CD14-positive monocyte (primary cell): ENCODE results near the gene HPGDS. TPM values are rescaled to one million over a fixed set of nuclear protein-coding genes. Genes with fewer than 3 reads are reported as not detected.

Experiments used
- DNase-seq, 3 donors: peaks; one replicate each; pipeline ENCODE4 v3.0.0-alpha.2; 2011 to 2022
- H2AFZ ChIP-seq: 2 replicates; pipeline ENCODE4 v1.6.0; 2012; ENCODE audit warnings: mild to moderate bottlenecking, low read depth, low read length, inconsistent platforms; ENCODE audit not compliant: insufficient read depth, poor library complexity, severe bottlenecking
- H3K27ac ChIP-seq, 2 donors: 1 replicate in 1 of 2; 2 replicates in 1 of 2; pipeline ENCODE4 v1.5.1; 2012 to 2013; ENCODE audit warnings: low read length in 2 of 2, control low read depth in 1 of 2, inconsistent platforms in 1 of 2, low read depth in 1 of 2, mild to moderate bottlenecking in 1 of 2
- H3K27me3 ChIP-seq, 2 donors: one replicate each; pipeline versions ENCODE4 v1.6.0 to v1.6.1; 2011 to 2013; ENCODE audit warnings: low read length in 2 of 2; ENCODE audit not compliant: control insufficient read depth in 2 of 2, insufficient read depth in 2 of 2
- H3K36me3 ChIP-seq, 2 donors: replicated peaks in 1 of 2; 1 replicate in 1 of 2; 2 replicates in 1 of 2; pipeline versions ENCODE4 v1.5.1 to v1.6.1; 2012 to 2013; ENCODE audit warnings: low read length in 2 of 2, control low read depth in 1 of 2, inconsistent platforms in 1 of 2, mild to moderate bottlenecking in 1 of 2; ENCODE audit not compliant: insufficient read depth in 2 of 2, control insufficient read depth in 1 of 2
- H3K4me1 ChIP-seq, 2 donors: 1 replicate in 1 of 2; 2 replicates in 1 of 2; pipeline versions ENCODE4 v1.5.1 to v1.6.1; 2012 to 2013; ENCODE audit warnings: low read length in 2 of 2, control low read depth in 1 of 2, inconsistent platforms in 1 of 2, mild to moderate bottlenecking in 1 of 2, moderate library complexity in 1 of 2; ENCODE audit not compliant: insufficient read depth in 2 of 2, control insufficient read depth in 1 of 2
- H3K4me2 ChIP-seq: replicated peaks from 2 replicates; pipeline ENCODE3; 2012; ENCODE audit warnings: low read length, moderate library complexity, mild to moderate bottlenecking; ENCODE audit not compliant: poor library complexity, severe bottlenecking; ENCODE audit errors: extremely low read depth
- H3K4me3 ChIP-seq, 3 experiments: fragments of 200-600 bp in 1 of 3; sonication (generic) in 1 of 3; replicated peaks in 1 of 3; 1 replicate in 2 of 3; 2 replicates in 1 of 3; pipeline ENCODE4 v1.5.1; 2011 to 2013; ENCODE audit warnings: low read length in 3 of 3, mild to moderate bottlenecking in 3 of 3, control low read depth in 2 of 3, low read depth in 2 of 3, inconsistent platforms in 1 of 3, moderate library complexity in 1 of 3
- H3K79me2 ChIP-seq: 2 replicates; pipeline ENCODE4 v1.6.0; 2012; ENCODE audit warnings: mild to moderate bottlenecking, control low read depth, inconsistent platforms, low read length, moderate library complexity; ENCODE audit not compliant: insufficient read depth
- H3K9ac ChIP-seq: 2 replicates; pipeline ENCODE4 v1.6.0; 2017; ENCODE audit warnings: low read length, mild to moderate bottlenecking; ENCODE audit not compliant: insufficient read depth, poor library complexity, severe bottlenecking
- H3K9me3 ChIP-seq, 2 donors: replicated peaks in 1 of 2; 1 replicate in 1 of 2; 2 replicates in 1 of 2; pipeline versions ENCODE4 v1.5.1 to v1.6.1; 2012 to 2013; ENCODE audit warnings: low read length in 2 of 2, control low read depth in 1 of 2; ENCODE audit not compliant: control insufficient read depth in 1 of 2, insufficient read depth in 1 of 2
- H4K20me1 ChIP-seq: 2 replicates; pipeline ENCODE4 v1.6.0; 2012; ENCODE audit warnings: mild to moderate bottlenecking, low read length, control low read depth, moderate library complexity; ENCODE audit not compliant: insufficient read depth
- H3K27ac Mint-ChIP-seq, 7 donors: one replicate each; pipeline ENCODE4 v1.8.0; 2020; ENCODE audit warnings: mild to moderate bottlenecking in 7 of 7, mixed read lengths in 7 of 7, moderate library complexity in 6 of 7, inconsistent platforms in 2 of 7
- H3K27me3 Mint-ChIP-seq, 3 donors: one replicate each; pipeline ENCODE4 v1.8.0; 2021 to 2022; ENCODE audit warnings: low read depth in 3 of 3, mild to moderate bottlenecking in 3 of 3, mixed read lengths in 3 of 3, moderate library complexity in 3 of 3, inconsistent platforms in 1 of 3
- H3K36me3 Mint-ChIP-seq, 2 donors: one replicate each; pipeline ENCODE4 v1.8.0; 2020; ENCODE audit warnings: mixed read lengths in 2 of 2, inconsistent platforms in 1 of 2, mild to moderate bottlenecking in 1 of 2
- H3K4me1 Mint-ChIP-seq: one replicate; pipeline ENCODE4 v1.8.0; 2020; ENCODE audit warnings: mild to moderate bottlenecking, mixed read lengths
- H3K4me3 Mint-ChIP-seq, 2 donors: one replicate each; pipeline ENCODE4 v1.8.0; 2020; ENCODE audit warnings: mild to moderate bottlenecking in 2 of 2, mixed read lengths in 2 of 2, moderate library complexity in 1 of 2
- H3K9me3 Mint-ChIP-seq, 7 donors: one replicate each; pipeline ENCODE4 v1.8.0; 2020 to 2022; ENCODE audit warnings: mixed read lengths in 7 of 7, mild to moderate bottlenecking in 6 of 7, moderate library complexity in 6 of 7, inconsistent platforms in 2 of 7
- CTCF ChIP-seq: fragments of 200-600 bp; IDR thresholded peaks from one replicate; pipeline ENCODE4 v1.8.0; 2022; ENCODE audit warnings: antibody characterized with exemption, mild to moderate bottlenecking
- WGBS: methylation state at CpG from one replicate; pipeline ENCODE4 v1.1.5; 2013; ENCODE audit warnings: missing lambda C conversion rate; ENCODE audit not compliant: insufficient coverage; 5-methylcytosine and 5-hydroxymethylcytosine counted together
- intact Hi-C, 2 donors: fragments of 100-400 bp; cut with micrococcal nuclease; formaldehyde crosslinking; loops; one replicate each; pipeline versions ENCODE4 v1.15.0 to v1.15.1; 2023
- polyA plus RNA-seq, 3 donors: library from polyadenylated mRNA; depleted of rRNA in 1 of 3; unstranded in 2 of 3; stranded (reverse) in 1 of 3; fragments of 300-500 nt in 2 of 3; fragments of >200 nt in 1 of 3; fragmentation: Illumina TruSeq in 2 of 3; gene quantifications; 1 replicate in 2 of 3; 2 replicates in 1 of 3; pipeline ENCODE4 v1.2.3, GENCODE V29; 2012 to 2021

Gene HPGDS
- polyA plus RNA-seq, 3 donors, result 0.05 to 0.30 TPM; not detected in 1

GRCh38 chr4:94344457-94344856, 1.8 kb upstream of the HPGDS start:
- Histone ChIP-seq H3K79me2 (no peaks in the 10 kb centered on the region), H4K20me1 (no peaks in the 10 kb centered on the region), H3K27ac (no peak overlapping the region), H3K4me1 (peaks cover 41 to 43% of the 10 kb centered on the region in 2 donors), H2AFZ (no peak overlapping the region), H3K9ac (no peak overlapping the region), H3K36me3 (no peaks in the 10 kb centered on the region), H3K4me2 (no peak overlapping the region), H3K27me3 (no peaks in the 10 kb centered on the region), H3K4me3 (no peak overlapping the region), H3K9me3 (peaks cover 0 to 3% of the 10 kb centered on the region in 2 donors)
- Mint-ChIP-seq H3K27me3 (peaks cover 0 to 2% (median 2%) of the 10 kb centered on the region in 3 donors), H3K36me3 (no peaks in the 10 kb centered on the region), H3K9me3 (peaks cover 0 to 5% (median 3%) of the 10 kb centered on the region in 7 donors), H3K27ac (peak overlapping the region in 5 of 7 donors; percentile 2 to 54 (median 38)), H3K4me1 (peaks cover 39% of the 10 kb centered on the region), H3K4me3 (no peak overlapping the region)
- intact Hi-C loops, result no loop called here
- DNase-seq, result no peak
- no peak for TF ChIP-seq CTCF
- WGBS, result no CpG with 5 or more reads among the region's 5 CpGs

- Histone ChIP-seq H3K27ac (no peak overlapping the region), H3K36me3 (no peaks in the 10 kb centered on the region), H3K4me1 (peaks cover 36 to 39% of the 10 kb centered on the region in 2 donors), H3K4me2 (no peak overlapping the region), H4K20me1 (no peaks in the 10 kb centered on the region), H3K4me3 (no peak overlapping the region), H3K9ac (no peak overlapping the region), H3K27me3 (no peaks in the 10 kb centered on the region), H3K79me2 (no peaks in the 10 kb centered on the region), H2AFZ (no peak overlapping the region), H3K9me3 (peaks cover 0 to 3% of the 10 kb centered on the region in 2 donors)
- Mint-ChIP-seq H3K4me1 (peaks cover 38% of the 10 kb centered on the region), H3K9me3 (peaks cover 0 to 5% (median 3%) of the 10 kb centered on the region in 7 donors), H3K4me3 (no peak overlapping the region), H3K36me3 (no peaks in the 10 kb centered on the region), H3K27ac (no peak overlapping the region), H3K27me3 (peaks cover 0 to 2% (median 0%) of the 10 kb centered on the region in 3 donors)
- TF ChIP-seq CTCF, result no peak
- intact Hi-C loops, result no loop called here
- no peak for DNase-seq
- no CpG with 5 or more reads among the region's 3 CpGs for WGBS
Measured at GRCh38 chr4:94341481-94342370, 910 bp downstream of the HPGDS start.
